ENCODE data around the gene ODAD2.

DNA sequence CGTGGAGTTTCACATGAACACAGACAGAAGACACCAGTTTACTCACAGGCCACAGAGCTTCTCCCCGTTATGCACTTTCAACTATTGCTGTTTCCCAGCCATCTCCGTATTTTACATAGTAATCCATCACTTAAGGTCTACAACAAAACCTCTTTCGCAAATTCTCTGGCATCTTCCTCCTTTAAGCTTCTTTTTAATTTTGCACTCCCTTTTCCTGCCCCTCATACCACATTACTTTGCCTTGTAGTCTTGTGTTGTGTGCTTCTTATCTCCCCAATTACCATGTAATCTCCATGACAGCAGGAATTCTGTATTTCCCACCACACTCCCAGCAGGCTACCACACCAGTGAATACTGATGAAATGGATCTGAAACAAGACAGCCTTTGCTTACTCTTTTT, 87.3 kb downstream of the ODAD2 start:
- TF ChIP-seq, protein P1, sequence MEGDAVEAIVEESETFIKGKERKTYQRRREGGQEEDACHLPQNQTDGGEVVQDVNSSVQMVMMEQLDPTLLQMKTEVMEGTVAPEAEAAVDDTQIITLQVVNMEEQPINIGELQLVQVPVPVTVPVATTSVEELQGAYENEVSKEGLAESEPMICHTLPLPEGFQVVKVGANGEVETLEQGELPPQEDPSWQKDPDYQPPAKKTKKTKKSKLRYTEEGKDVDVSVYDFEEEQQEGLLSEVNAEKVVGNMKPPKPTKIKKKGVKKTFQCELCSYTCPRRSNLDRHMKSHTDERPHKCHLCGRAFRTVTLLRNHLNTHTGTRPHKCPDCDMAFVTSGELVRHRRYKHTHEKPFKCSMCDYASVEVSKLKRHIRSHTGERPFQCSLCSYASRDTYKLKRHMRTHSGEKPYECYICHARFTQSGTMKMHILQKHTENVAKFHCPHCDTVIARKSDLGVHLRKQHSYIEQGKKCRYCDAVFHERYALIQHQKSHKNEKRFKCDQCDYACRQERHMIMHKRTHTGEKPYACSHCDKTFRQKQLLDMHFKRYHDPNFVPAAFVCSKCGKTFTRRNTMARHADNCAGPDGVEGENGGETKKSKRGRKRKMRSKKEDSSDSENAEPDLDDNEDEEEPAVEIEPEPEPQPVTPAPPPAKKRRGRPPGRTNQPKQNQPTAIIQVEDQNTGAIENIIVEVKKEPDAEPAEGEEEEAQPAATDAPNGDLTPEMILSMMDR (conservative IDR thresholded peaks at IDR 0.05 in 1 of 2, IDR thresholded peaks at IDR 0.05 in 1 of 2; ENCODE audit: low read depth in 1 of 2, low read length in 2 of 2) = no peak
- no peak for TF ChIP-seq EZH2 (IDR thresholded peaks at IDR 0.05; ENCODE audit: low read length, missing control alignments)
